HG02852 (cell line): ENCODE data around the gene CHCHD1.
A peak's percentile ranks its signal among the peaks of the same experiment; 100 is the strongest.
"Not testable (repeated sequence)": the region's sequence is repeated elsewhere in the genome, so short reads cannot be mapped to it uniquely, and the experiment has no call there.

ENCODE experiments used
- ATAC-seq: cut with Tn5 transposase; IDR thresholded peaks from one replicate; pipeline ENCODE4 v1.9.1; 2021; ENCODE audit warnings: mild to moderate bottlenecking, moderate library complexity; ENCODE audit not compliant: unreplicated experiment

The CHCHD1 gene

GRCh38 chr10:73790886-73791625 lies 9.2 kb downstream of the CHCHD1 start:
- no peak for ATAC-seq

GRCh38 chr10:73791871-73792400 lies 10.1 kb downstream of the CHCHD1 start:
- no peak for ATAC-seq

GRCh38 chr10:73793456-73793855 lies 11.6 kb downstream of the CHCHD1 start:
- no peak for ATAC-seq

- ATAC-seq: not testable (repeated sequence)
Observed at GRCh38 chr10:73795491-73795890, 13.6 kb downstream of the CHCHD1 start.

- ATAC-seq: not testable (repeated sequence)
Observed at GRCh38 chr10:73796035-73796434, 14.2 kb downstream of the CHCHD1 start.

- no peak for ATAC-seq
Observed at GRCh38 chr10:73796766-73797165, 14.9 kb downstream of the CHCHD1 start.

- no peak for ATAC-seq
Observed at GRCh38 chr10:73797324-73798025, 15.6 kb downstream of the CHCHD1 start.

- no peak for ATAC-seq
Observed at GRCh38 chr10:73798087-73798486, 16.2 kb downstream of the CHCHD1 start.

- no peak for ATAC-seq
Observed at GRCh38 chr10:73798927-73799560, 17.2 kb downstream of the CHCHD1 start.

- no peak for ATAC-seq
Observed at GRCh38 chr10:73799899-73800559, 18.2 kb downstream of the CHCHD1 start.

- no peak for ATAC-seq
Observed at GRCh38 chr10:73800560-73801252, 18.9 kb downstream of the CHCHD1 start.

GRCh38 chr10:73801253-73801590 lies 19.4 kb downstream of the CHCHD1 start:
- no peak for ATAC-seq

- no peak for ATAC-seq
Observed at GRCh38 chr10:73802276-73802991, 20.6 kb downstream of the CHCHD1 start.

GRCh38 chr10:73803680-73804286 lies 21.9 kb downstream of the CHCHD1 start:
- peak; percentile 85 for ATAC-seq

- ATAC-seq: no peak
Observed at GRCh38 chr10:73806176-73806950, 24.5 kb downstream of the CHCHD1 start.

- ATAC-seq: no peak
Observed at GRCh38 chr10:73807471-73807870, 25.6 kb downstream of the CHCHD1 start.

- no peak for ATAC-seq
Observed at GRCh38 chr10:73808021-73808815, 26.4 kb downstream of the CHCHD1 start.
